ENCODE results near the gene ATG13. TPM values are rescaled to one million over a fixed set of nuclear protein-coding genes. Genes with fewer than 3 reads are reported as not detected.

The ATG13 gene
- total RNA-seq, 1 donor from 2014 or later = 42.1 TPM

GRCh38 chr11:46662366-46662765, 45.0 kb downstream of the ATG13 start:
- H3K9me3 ChIP-seq (replicated peaks) = no peaks in the 10 kb centered on the region
- H3K4me1 ChIP-seq = peaks cover 65% of the 10 kb centered on the region
- intact Hi-C loops (cut with micrococcal nuclease) = no loop called here
- H3K36me3 ChIP-seq = peaks cover 88% of the 10 kb centered on the region
- no peak overlapping the region for H3K4me3 ChIP-seq
- peak overlapping the region; percentile 88 for H3K27ac ChIP-seq (replicated peaks)
- DNase-seq = no peak
- no peaks in the 10 kb centered on the region for H3K27me3 ChIP-seq (ENCODE audit: low read depth)
- TF ChIP-seq CTCF (IDR thresholded peaks at IDR 0.05; ENCODE audit: borderline replicate concordance) = no peak

GRCh38 chr11:46663277-46663940, 46.1 kb downstream of the ATG13 start:
- DNase-seq = no peak
- no peaks in the 10 kb centered on the region for H3K9me3 ChIP-seq (replicated peaks)
- peak overlapping the region; percentile 88 for H3K27ac ChIP-seq (replicated peaks)
- intact Hi-C loops (cut with micrococcal nuclease) = no loop called here
- H3K4me3 ChIP-seq = no peak overlapping the region
- TF ChIP-seq CTCF (IDR thresholded peaks at IDR 0.05; ENCODE audit: borderline replicate concordance) = no peak
- peaks cover 87% of the 10 kb centered on the region for H3K36me3 ChIP-seq
- peaks cover 64% of the 10 kb centered on the region for H3K4me1 ChIP-seq
- H3K27me3 ChIP-seq (ENCODE audit: low read depth) = no peaks in the 10 kb centered on the region

GRCh38 chr11:46664612-46665011, 47.3 kb downstream of the ATG13 start:
- no peak for TF ChIP-seq CTCF (IDR thresholded peaks at IDR 0.05; ENCODE audit: borderline replicate concordance)
- intact Hi-C loops (cut with micrococcal nuclease) = no loop called here
- Histone ChIP-seq H3K36me3 (peaks cover 87% of the 10 kb centered on the region), H3K27ac (replicated peaks) (peak overlapping the region; percentile 88), H3K4me3 (no peak overlapping the region), H3K27me3 (ENCODE audit: low read depth) (no peaks in the 10 kb centered on the region), H3K4me1 (peaks cover 61% of the 10 kb centered on the region), H3K9me3 (replicated peaks) (no peaks in the 10 kb centered on the region)
- DNase-seq = no peak

GRCh38 chr11:46665356-46665755, 48.0 kb downstream of the ATG13 start:
- intact Hi-C loops (cut with micrococcal nuclease) = no loop called here
- no peaks in the 10 kb centered on the region for H3K9me3 ChIP-seq (replicated peaks)
- peaks cover 67% of the 10 kb centered on the region for H3K4me1 ChIP-seq
- no peaks in the 10 kb centered on the region for H3K27me3 ChIP-seq (ENCODE audit: low read depth)
- DNase-seq = no peak
- peak overlapping the region; percentile 88 for H3K27ac ChIP-seq (replicated peaks)
- no peak overlapping the region for H3K4me3 ChIP-seq
- peaks cover 88% of the 10 kb centered on the region for H3K36me3 ChIP-seq
- TF ChIP-seq CTCF (IDR thresholded peaks at IDR 0.05; ENCODE audit: borderline replicate concordance) = no peak

- Histone ChIP-seq H3K36me3 (peaks cover 90% of the 10 kb centered on the region), H3K9me3 (replicated peaks) (no peaks in the 10 kb centered on the region), H3K4me1 (peaks cover 70% of the 10 kb centered on the region), H3K4me3 (no peak overlapping the region), H3K27me3 (ENCODE audit: low read depth) (no peaks in the 10 kb centered on the region), H3K27ac (replicated peaks) (peak overlapping the region; percentile 88)
- TF ChIP-seq CTCF (IDR thresholded peaks at IDR 0.05; ENCODE audit: borderline replicate concordance) = no peak
- intact Hi-C loops (cut with micrococcal nuclease) = no loop called here
- peak; percentile 50 for DNase-seq
Measured at GRCh38 chr11:46666516-46666915, 49.2 kb downstream of the ATG13 start.
